Common myeloid progenitor, CD34-positive (primary cell): ENCODE measurements around the gene INPP5D.
A peak's percentile ranks its signal among the peaks of the same experiment; 100 is the strongest.
"Not testable (repeated sequence)": the region's sequence is repeated elsewhere in the genome, so short reads cannot be mapped to it uniquely, and the experiment has no call there.

Experiments
- CTCF ChIA-PET: fragments of 350-600 bp; sonication (Branson Sonifier 250); formaldehyde crosslinking; loops from one replicate; lab custom pipeline; 2021; ENCODE audit warnings: antibody characterized with exemption; lab: Charles Lee
- POLR2A ChIA-PET: fragments of 350-600 bp; sonication (Branson Sonifier 250); formaldehyde crosslinking; loops from one replicate; lab custom pipeline; 2021; ENCODE audit warnings: antibody characterized with exemption; lab: Charles Lee
- DNase-seq, 3 donors: peaks; one replicate each; pipeline versions ENCODE4 v3.0.0 to v3.0.0-alpha.2; 2013
- H3K27ac ChIP-seq, 2 experiments: 1 replicate in 1 of 2; 2 replicates in 1 of 2; pipeline ENCODE4 v1.7.0; 2013; ENCODE audit warnings: inconsistent platforms in 2 of 2, low read length in 2 of 2, mild to moderate bottlenecking in 2 of 2, low read depth in 1 of 2, moderate library complexity in 1 of 2; ENCODE audit not compliant: severe bottlenecking in 2 of 2, insufficient read depth in 1 of 2, poor library complexity in 1 of 2
- H3K27me3 ChIP-seq, 5 experiments: replicated peaks in 2 of 5; 1 replicate in 3 of 5; 2 replicates in 2 of 5; pipeline versions ENCODE4 v1.6.1 to v1.7.0; 2013; ENCODE audit warnings: low read length in 4 of 5, mild to moderate bottlenecking in 2 of 5, moderate library complexity in 2 of 5, inconsistent platforms in 1 of 5; ENCODE audit not compliant: insufficient read depth in 5 of 5, control insufficient read depth in 4 of 5
- H3K36me3 ChIP-seq, 4 experiments: 1 replicate in 2 of 4; 2 replicates in 2 of 4; pipeline versions ENCODE4 v1.6.1 to v1.7.0; 2013; ENCODE audit warnings: low read length in 3 of 4, control low read depth in 1 of 4, mild to moderate bottlenecking in 1 of 4; ENCODE audit not compliant: control insufficient read depth in 4 of 4, insufficient read depth in 4 of 4
- H3K4me1 ChIP-seq, 4 experiments: 1 replicate in 3 of 4; 2 replicates in 1 of 4; pipeline versions ENCODE4 v1.6.1 to v1.7.1; 2013; ENCODE audit warnings: low read length in 3 of 4, mild to moderate bottlenecking in 3 of 4, control low read depth in 1 of 4, inconsistent platforms in 1 of 4, moderate library complexity in 1 of 4; ENCODE audit not compliant: control insufficient read depth in 4 of 4, insufficient read depth in 4 of 4; ENCODE audit errors: control extremely low read depth in 1 of 4
- H3K4me3 ChIP-seq, 7 experiments: 1 replicate in 4 of 7; 2 replicates in 3 of 7; pipeline versions ENCODE4 v1.5.1 to v1.7.0; 2013; ENCODE audit warnings: mild to moderate bottlenecking in 7 of 7, low read length in 6 of 7, moderate library complexity in 6 of 7, inconsistent platforms in 2 of 7, low read depth in 2 of 7, control low read depth in 1 of 7; ENCODE audit not compliant: insufficient read depth in 4 of 7, control insufficient read depth in 1 of 7; ENCODE audit errors: extremely low read depth in 1 of 7
- H3K9me3 ChIP-seq, 5 experiments: 1 replicate in 4 of 5; 2 replicates in 1 of 5; pipeline versions ENCODE4 v1.6.1 to v1.7.1; 2013; ENCODE audit warnings: low read length in 4 of 5, mild to moderate bottlenecking in 2 of 5, inconsistent platforms in 1 of 5, low read depth in 1 of 5, moderate library complexity in 1 of 5; ENCODE audit not compliant: control insufficient read depth in 4 of 5, insufficient read depth in 2 of 5; ENCODE audit errors: control extremely low read depth in 1 of 5
- WGBS: methylation state at CpG from one replicate; pipeline ENCODE4 v1.1.5; 2013; ENCODE audit not compliant: insufficient coverage; 5-methylcytosine and 5-hydroxymethylcytosine counted together

INPP5D gene

DNA sequence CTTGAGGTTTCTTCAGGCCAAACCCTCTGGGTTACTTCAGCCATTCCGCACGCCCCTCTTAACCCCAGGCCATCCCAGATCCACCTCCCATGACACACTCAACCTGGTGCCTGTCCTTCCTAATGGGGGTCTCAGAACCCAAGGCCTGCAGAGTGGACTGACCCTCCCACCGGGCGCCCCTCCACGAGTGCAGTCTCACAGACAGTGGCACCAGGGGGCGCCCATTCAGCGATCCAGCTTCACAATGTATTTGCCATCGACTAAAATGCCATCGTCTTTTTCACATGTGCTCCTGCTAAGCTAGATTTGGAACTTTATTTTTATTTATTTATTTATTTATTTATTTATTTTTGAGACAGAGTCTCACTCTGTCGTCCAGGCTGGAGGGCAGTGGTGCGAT, 38.5 kb downstream of the INPP5D start:
- no peaks in the 10 kb centered on the region for H3K27me3 ChIP-seq
- H3K4me1 ChIP-seq = peaks cover 23 to 49% (median 34%) of the 10 kb centered on the region in 4 experiments
- ChIA-PET POLR2A (interaction anchor here (1.0 kb wide), 1 partner anchor 14 kb away, joined by 4 read pairs; no protein-coding TSS in a partner anchor), CTCF (interaction anchor here (0.6 to 5.6 kb wide), 10 partner anchors 8 to 44 kb away, joined by 3 to 29 read pairs (median 4); no protein-coding TSS in a partner anchor)
- H3K27ac ChIP-seq = no peak overlapping the region
- H3K4me3 ChIP-seq = no peak overlapping the region
- peaks cover 3 to 56% (median 23%) of the 10 kb centered on the region in 4 experiments for H3K36me3 ChIP-seq
- no peaks in the 10 kb centered on the region for H3K9me3 ChIP-seq
- WGBS = 95% methylated on average over 7 of the region's 11 CpGs
- DNase-seq = peak in 1 of 3 donors; percentile 42

GRCh38 chr2:233099820-233100191, 39.7 kb downstream of the INPP5D start:
- WGBS = 92% methylated on average over 6 of the region's 7 CpGs

DNA sequence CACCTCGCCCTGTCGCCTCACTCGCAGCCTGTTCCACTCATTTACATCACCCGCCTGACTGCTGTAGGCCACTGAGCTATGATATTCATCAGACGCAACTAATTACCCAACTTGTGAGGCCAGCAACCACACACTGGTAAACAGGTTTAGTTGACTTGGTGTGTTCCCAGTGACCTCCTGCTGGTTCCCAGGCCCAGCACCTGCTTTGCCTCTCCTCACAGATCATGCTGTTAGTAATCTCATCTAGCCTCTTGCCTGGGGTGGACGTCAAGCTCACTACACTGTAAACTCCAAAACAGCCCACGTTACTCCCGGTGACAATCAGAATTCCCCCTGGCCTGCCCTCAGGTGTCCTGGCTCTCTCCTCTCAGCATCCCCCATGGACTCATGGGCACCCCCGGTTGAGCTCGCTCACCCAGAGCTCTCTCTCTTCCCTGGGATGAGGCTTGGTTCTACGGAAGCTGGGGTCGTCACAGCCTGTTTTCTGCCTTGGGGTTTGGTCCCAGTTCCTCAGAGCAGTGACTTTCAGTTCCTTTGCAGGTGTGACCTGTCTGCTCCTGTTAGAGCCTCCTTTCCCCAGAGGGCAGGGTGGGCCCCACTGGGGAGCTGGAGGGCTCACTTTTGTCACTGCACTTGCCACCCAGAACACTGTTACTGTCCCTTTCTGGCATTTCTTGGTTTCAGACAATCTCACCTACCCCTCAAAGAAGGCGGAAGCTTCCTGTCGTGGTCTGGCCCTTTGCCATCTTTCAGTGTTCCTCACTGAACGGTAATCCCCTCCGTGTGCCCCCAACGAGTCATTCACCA, 40.3 kb downstream of the INPP5D start:
- peak; percentile 63 to 88 (median 86) for DNase-seq
- peak overlapping the region; percentile 42 to 67 for H3K27ac ChIP-seq
- ChIA-PET CTCF (interaction anchor here (0.7 to 5.6 kb wide), 15 partner anchors 8 to 42 kb away, joined by 3 to 29 read pairs (median 4); partner anchors contain the start of gene INPP5D), POLR2A (interaction anchor here (0.9 to 1.8 kb wide), 3 partner anchors 19 to 40 kb away, joined by 3 to 9 read pairs (median 4); partner anchors contain the start of gene INPP5D)
- peak overlapping the region in 3 of 7 experiments; percentile 2 to 34 (median 22) for H3K4me3 ChIP-seq
- peaks cover 5 to 58% (median 28%) of the 10 kb centered on the region in 4 experiments for H3K36me3 ChIP-seq
- WGBS = 54% methylated on average over 15 of the region's 17 CpGs
- H3K27me3 ChIP-seq = no peaks in the 10 kb centered on the region
- H3K4me1 ChIP-seq = peaks cover 25 to 48% (median 32%) of the 10 kb centered on the region in 4 experiments
- H3K9me3 ChIP-seq = no peaks in the 10 kb centered on the region

More at GRCh38 chr2:233099820-233100191, 39.7 kb downstream of the INPP5D start:
- H3K9me3 ChIP-seq, H3K27me3 ChIP-seq, DNase-seq: not testable (repeated sequence)
- peaks cover 3 to 55% (median 25%) of the 10 kb centered on the region in 4 experiments for H3K36me3 ChIP-seq
- H3K27ac ChIP-seq = peak overlapping the region in 1 of 2 experiments; percentile 67
- H3K4me1 ChIP-seq = peaks cover 25 to 44% (median 33%) of the 10 kb centered on the region in 4 experiments
- peak overlapping the region in 1 of 7 experiments; percentile 30 for H3K4me3 ChIP-seq
- POLR2A ChIA-PET = interaction anchor here (1.8 kb wide), 1 partner anchor 39 kb away, joined by 9 read pairs; the partner anchor contains the start of gene INPP5D
- CTCF ChIA-PET = interaction anchor here (0.7 to 5.6 kb wide), 13 partner anchors 8 to 42 kb away, joined by 3 to 29 read pairs (median 4); partner anchors contain the start of gene INPP5D

DNA sequence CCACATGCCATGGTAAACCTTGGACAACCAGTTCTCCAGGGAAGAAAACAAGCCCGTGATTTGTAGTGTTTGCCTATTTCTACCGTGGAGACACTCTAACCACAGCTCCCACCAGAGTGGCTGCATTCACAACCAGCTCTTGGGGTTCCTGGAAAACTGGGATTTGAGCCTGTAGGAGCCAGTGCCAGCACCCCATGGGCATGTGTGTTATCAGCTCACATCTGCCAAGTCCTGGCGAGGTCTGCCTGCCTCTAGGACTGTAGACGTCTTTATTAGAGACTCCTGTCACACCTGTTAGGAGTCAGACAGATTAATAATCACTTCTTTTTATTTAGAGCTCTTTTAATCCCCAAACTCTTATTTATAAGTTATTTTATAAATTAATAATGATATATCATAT, 41.0 kb downstream of the INPP5D start:
- 17% methylated on average over 2 of the region's 4 CpGs for WGBS
- peak overlapping the region in 3 of 7 experiments; percentile 2 to 34 (median 22) for H3K4me3 ChIP-seq
- POLR2A ChIA-PET = interaction anchor here (0.9 to 1.8 kb wide), 3 partner anchors 20 to 40 kb away, joined by 3 to 9 read pairs (median 4); partner anchors contain the start of gene INPP5D
- H3K9me3 ChIP-seq = no peaks in the 10 kb centered on the region
- H3K36me3 ChIP-seq = peaks cover 5 to 60% (median 27%) of the 10 kb centered on the region in 4 experiments
- H3K27me3 ChIP-seq = no peaks in the 10 kb centered on the region
- CTCF ChIA-PET = interaction anchor here (0.7 to 5.6 kb wide), 10 partner anchors 8 to 47 kb away, joined by 3 to 29 read pairs (median 3); no protein-coding TSS in a partner anchor
- peaks cover 25 to 50% (median 33%) of the 10 kb centered on the region in 4 experiments for H3K4me1 ChIP-seq
- DNase-seq = no peak
- peak overlapping the region; percentile 42 to 67 for H3K27ac ChIP-seq

DNA sequence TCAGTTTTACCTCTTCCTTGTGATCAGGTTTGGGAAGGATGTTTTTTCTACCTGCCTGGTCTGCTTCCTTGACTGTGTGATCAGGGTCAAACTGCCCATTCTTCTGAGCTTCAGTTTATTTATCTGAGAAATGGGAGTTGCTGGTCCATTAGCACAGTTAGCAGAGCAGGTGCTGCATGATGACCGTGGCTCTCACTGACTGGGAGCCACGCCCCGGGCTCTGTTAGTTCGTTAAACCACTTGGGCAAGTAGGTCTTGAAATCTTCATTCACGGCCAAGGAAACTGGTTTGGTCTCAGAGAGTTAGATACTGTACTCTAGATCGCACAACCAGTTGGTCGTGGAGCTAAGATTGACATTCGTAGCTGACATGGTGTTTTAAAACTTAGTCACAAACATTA, 41.7 kb downstream of the INPP5D start:
- Histone ChIP-seq H3K27me3 (no peaks in the 10 kb centered on the region), H3K9me3 (no peaks in the 10 kb centered on the region), H3K27ac (no peak overlapping the region), H3K4me3 (no peak overlapping the region), H3K4me1 (peaks cover 23 to 55% (median 36%) of the 10 kb centered on the region in 4 experiments), H3K36me3 (peaks cover 5 to 65% (median 28%) of the 10 kb centered on the region in 4 experiments)
- POLR2A ChIA-PET = no interaction called here
- WGBS = 98% methylated on average over 8 of the region's 8 CpGs
- CTCF ChIA-PET = interaction anchor here (0.8 to 5.6 kb wide), 10 partner anchors 9 to 48 kb away, joined by 3 to 29 read pairs (median 4); no protein-coding TSS in a partner anchor
- no peak for DNase-seq

DNA sequence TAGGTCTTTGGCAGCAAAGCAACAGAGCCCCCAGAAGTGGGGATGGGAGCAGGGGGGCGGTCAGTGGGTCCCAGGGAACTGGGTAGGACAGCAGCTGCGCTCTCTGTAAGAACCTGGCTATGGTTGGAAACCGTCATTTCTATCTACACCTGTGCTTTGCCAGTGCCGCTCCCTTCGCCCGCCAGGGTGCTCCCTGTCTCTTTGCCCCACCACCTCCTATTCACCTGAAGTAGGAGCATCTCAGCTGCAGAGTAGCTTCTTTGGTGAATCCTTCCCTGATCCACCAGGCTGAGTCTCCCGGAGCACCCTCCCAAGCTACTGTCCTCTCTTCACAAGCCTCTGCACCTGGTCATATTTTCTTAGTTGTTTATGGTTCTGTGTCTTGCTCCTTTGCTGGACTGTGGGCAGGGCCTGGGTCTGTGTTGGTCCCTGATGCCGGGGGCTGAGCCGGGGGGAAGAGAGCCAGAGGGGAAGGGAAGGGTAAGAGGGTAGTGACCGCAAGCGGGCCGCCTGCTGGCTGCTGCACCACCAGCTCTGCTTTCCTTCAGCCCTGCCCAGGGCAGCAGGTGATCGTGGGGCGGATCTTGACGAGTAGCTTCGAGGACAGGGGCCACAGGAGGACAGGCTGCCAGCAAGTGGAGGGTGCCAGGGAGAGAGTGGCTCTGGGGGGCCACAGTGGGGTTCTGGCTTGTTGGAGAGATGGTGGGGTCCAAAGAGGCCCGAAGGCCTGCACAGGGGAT, 45.2 kb downstream of the INPP5D start:
- H3K4me1 ChIP-seq = peaks cover 8 to 56% (median 37%) of the 10 kb centered on the region in 4 experiments
- H3K36me3 ChIP-seq = peaks cover 3 to 55% (median 20%) of the 10 kb centered on the region in 4 experiments
- no peak for DNase-seq
- H3K4me3 ChIP-seq = no peak overlapping the region
- CTCF ChIA-PET = interaction anchor here (1.1 to 2.7 kb wide), 3 partner anchors 8 to 51 kb away, joined by 3 to 7 read pairs (median 5); no protein-coding TSS in a partner anchor
- H3K27me3 ChIP-seq = no peaks in the 10 kb centered on the region
- WGBS = 95% methylated on average over 14 of the region's 17 CpGs
- POLR2A ChIA-PET = no interaction called here
- H3K9me3 ChIP-seq = no peaks in the 10 kb centered on the region
- no peak overlapping the region for H3K27ac ChIP-seq
